Measurements from ENCODE around the gene PRKN.

- TF ChIP-seq CTCF (IDR thresholded peaks at IDR 0.05; ENCODE audit: poor library complexity) (no peak), EZH2 (IDR thresholded peaks at IDR 0.05; ENCODE audit: borderline replicate concordance) (no peak), EZH2phosphoT487 (IDR thresholded peaks at IDR 0.05; ENCODE audit: low read depth, severe bottlenecking, unreplicated experiment) (no peak)
Measured at GRCh38 chr6:162688751-162689345, 38.7 kb downstream of the PRKN start.
